ENCODE measurements around the gene SPAM1.

- TF ChIP-seq GATA2 (IDR thresholded peaks at IDR 0.05; ENCODE audit: low read depth, low read length), result no peak
- TF ChIP-seq GATA3 (IDR thresholded peaks at IDR 0.05; ENCODE audit: low read depth, low read length), result no peak
These were observed 1.4 kb upstream of the SPAM1 start for GRCh38 chr7:123923599-123923998.

All from SH-SY5Y (cell line).